Activated naive CD4-positive, alpha-beta T cell treated with anti-CD3 and anti-CD28 coated beads, Interleukin-2, amount 10 ng/mL, durations not matched to agents 7 days and 5 days (primary cell): ENCODE results near the gene PITPNC1.
"Not testable (repeated sequence)": the region's sequence is repeated elsewhere in the genome, so short reads cannot be mapped to it uniquely, and the experiment has no call there.

Experiments
- CTCF ChIA-PET: fragments of 350-600 bp; sonication (Branson Sonifier 250); formaldehyde crosslinking; loops from one replicate; lab custom pipeline; 2021; ENCODE audit warnings: antibody characterized with exemption; lab: Charles Lee
- DNase-seq: peaks from one replicate; pipeline ENCODE4 v3.0.0-alpha.2; 2020
- H3K27ac Mint-ChIP-seq: one replicate; pipeline ENCODE4 v1.8.0; 2021; ENCODE audit warnings: mild to moderate bottlenecking, moderate library complexity, mixed read lengths
- H3K27me3 Mint-ChIP-seq: one replicate; pipeline ENCODE4 v1.8.0; 2021; ENCODE audit warnings: mild to moderate bottlenecking, mixed read lengths
- H3K36me3 Mint-ChIP-seq: one replicate; pipeline ENCODE4 v1.8.0; 2021; ENCODE audit warnings: mixed read lengths
- H3K4me1 Mint-ChIP-seq: one replicate; pipeline ENCODE4 v1.8.0; 2021; ENCODE audit warnings: mixed read lengths
- H3K4me3 Mint-ChIP-seq: one replicate; pipeline ENCODE4 v1.8.0; 2021; ENCODE audit warnings: mild to moderate bottlenecking, moderate library complexity, mixed read lengths
- H3K9me3 Mint-ChIP-seq: one replicate; pipeline ENCODE4 v1.8.0; 2021; ENCODE audit warnings: mixed read lengths

PITPNC1 gene

DNA sequence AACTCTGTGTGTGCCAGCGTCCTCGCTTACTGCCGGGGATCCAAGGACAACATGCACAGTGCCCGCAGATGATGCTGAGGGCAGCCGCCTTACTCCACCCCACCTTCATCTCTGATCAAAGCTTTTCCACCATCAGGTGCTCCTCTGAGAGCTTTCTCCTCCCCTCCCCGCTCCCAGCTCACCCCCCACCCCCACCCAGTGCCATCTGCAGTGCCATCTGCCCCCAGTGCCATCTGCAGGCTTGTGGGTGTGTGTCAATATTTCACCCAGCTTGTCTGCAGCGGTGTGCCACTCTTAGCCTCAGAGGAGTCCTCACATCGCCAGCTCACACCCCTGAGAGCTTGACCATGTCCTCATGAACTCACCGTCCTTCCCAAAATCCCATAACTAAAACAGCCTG lies 242.5 kb downstream of the PITPNC1 start:
- DNase-seq: no peak
- peak overlapping the region; percentile 11 for H3K27ac Mint-ChIP-seq
- no peaks in the 10 kb centered on the region for H3K4me1 Mint-ChIP-seq
- CTCF ChIA-PET: no interaction called here
- no peaks in the 10 kb centered on the region for H3K36me3 Mint-ChIP-seq
- no peak overlapping the region for H3K4me3 Mint-ChIP-seq
- H3K27me3 Mint-ChIP-seq: no peaks in the 10 kb centered on the region
- no peaks in the 10 kb centered on the region for H3K9me3 Mint-ChIP-seq

GRCh38 chr17:67620088-67620487 lies 243.0 kb downstream of the PITPNC1 start:
- Mint-ChIP-seq H3K27me3 (no peaks in the 10 kb centered on the region), H3K9me3 (no peaks in the 10 kb centered on the region), H3K4me3 (no peak overlapping the region), H3K4me1 (no peaks in the 10 kb centered on the region), H3K36me3 (no peaks in the 10 kb centered on the region), H3K27ac (no peak overlapping the region)
- no peak for DNase-seq
- CTCF ChIA-PET: no interaction called here

GRCh38 chr17:67620636-67621035 lies 243.6 kb downstream of the PITPNC1 start:
- CTCF ChIA-PET: no interaction called here
- H3K27ac Mint-ChIP-seq: no peak overlapping the region

DNA sequence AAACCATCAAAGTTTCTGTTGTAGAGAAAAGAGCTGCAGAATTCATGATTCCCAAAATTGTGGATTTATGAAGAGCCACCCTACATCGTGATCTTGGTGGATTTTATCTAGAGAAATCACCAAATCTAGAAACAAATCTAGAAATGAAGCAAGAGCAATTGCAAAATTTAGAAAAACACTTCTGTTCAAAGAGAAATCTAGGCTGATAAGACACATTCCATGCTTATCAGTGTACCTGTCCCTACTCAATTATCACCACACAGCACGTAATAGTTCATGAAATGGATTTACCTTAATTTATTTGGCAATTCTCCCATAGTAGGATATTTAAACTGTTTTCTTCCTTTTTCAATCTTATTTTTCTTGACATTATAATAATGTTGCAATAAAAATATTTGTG lies 246.7 kb downstream of the PITPNC1 start:
- no peak for DNase-seq
- CTCF ChIA-PET: no interaction called here
- peaks cover 2% of the 10 kb centered on the region for H3K36me3 Mint-ChIP-seq
- no peaks in the 10 kb centered on the region for H3K4me1 Mint-ChIP-seq
- no peak overlapping the region for H3K4me3 Mint-ChIP-seq
- no peak overlapping the region for H3K27ac Mint-ChIP-seq
- H3K27me3 Mint-ChIP-seq: no peaks in the 10 kb centered on the region
- H3K9me3 Mint-ChIP-seq: no peaks in the 10 kb centered on the region

More at GRCh38 chr17:67620636-67621035, 243.6 kb downstream of the PITPNC1 start:
- Mint-ChIP-seq H3K4me3 (no peak overlapping the region), H3K36me3 (no peaks in the 10 kb centered on the region), H3K27me3 (no peaks in the 10 kb centered on the region), H3K4me1 (no peaks in the 10 kb centered on the region), H3K9me3 (no peaks in the 10 kb centered on the region)
- no peak for DNase-seq

GRCh38 chr17:67624886-67625656 lies 248.0 kb downstream of the PITPNC1 start:
- H3K27ac Mint-ChIP-seq: no peak overlapping the region
- H3K9me3 Mint-ChIP-seq: no peaks in the 10 kb centered on the region
- H3K27me3 Mint-ChIP-seq: no peaks in the 10 kb centered on the region
- H3K4me3 Mint-ChIP-seq: no peak overlapping the region
- DNase-seq: no peak
- H3K4me1 Mint-ChIP-seq: no peaks in the 10 kb centered on the region
- H3K36me3 Mint-ChIP-seq: peaks cover 2% of the 10 kb centered on the region
- CTCF ChIA-PET: interaction anchor here (0.6 kb wide), 1 partner anchor 226 kb away, joined by 3 read pairs; no protein-coding TSS in a partner anchor

- no peak for DNase-seq
- Mint-ChIP-seq H3K36me3 (peaks cover 2% of the 10 kb centered on the region), H3K27ac (no peak overlapping the region), H3K9me3 (no peaks in the 10 kb centered on the region), H3K4me3 (no peak overlapping the region), H3K27me3 (no peaks in the 10 kb centered on the region), H3K4me1 (no peaks in the 10 kb centered on the region)
- CTCF ChIA-PET: interaction anchor here (0.6 kb wide), 1 partner anchor 227 kb away, joined by 3 read pairs; no protein-coding TSS in a partner anchor
Measured at GRCh38 chr17:67625971-67626370, 248.9 kb downstream of the PITPNC1 start.

GRCh38 chr17:67628580-67629013 lies 251.5 kb downstream of the PITPNC1 start:
- no peaks in the 10 kb centered on the region for H3K9me3 Mint-ChIP-seq
- no peaks in the 10 kb centered on the region for H3K27me3 Mint-ChIP-seq
- DNase-seq: peak; percentile 23
- no peak overlapping the region for H3K4me3 Mint-ChIP-seq
- CTCF ChIA-PET: interaction anchor here (0.6 to 2.4 kb wide), 7 partner anchors 17 to 438 kb away, joined by 3 to 12 read pairs (median 3); no protein-coding TSS in a partner anchor
- H3K27ac Mint-ChIP-seq: no peak overlapping the region
- H3K4me1 Mint-ChIP-seq: no peaks in the 10 kb centered on the region
- H3K36me3 Mint-ChIP-seq: peaks cover 10% of the 10 kb centered on the region

GRCh38 chr17:67629971-67630320 lies 252.9 kb downstream of the PITPNC1 start:
- CTCF ChIA-PET: interaction anchor here (0.6 to 1.5 kb wide), 5 partner anchors 15 to 255 kb away, joined by 3 to 12 read pairs (median 4); no protein-coding TSS in a partner anchor
- no peaks in the 10 kb centered on the region for H3K27me3 Mint-ChIP-seq
- no peaks in the 10 kb centered on the region for H3K4me1 Mint-ChIP-seq
- H3K27ac Mint-ChIP-seq: no peak overlapping the region
- no peaks in the 10 kb centered on the region for H3K9me3 Mint-ChIP-seq
- peaks cover 10% of the 10 kb centered on the region for H3K36me3 Mint-ChIP-seq
- no peak overlapping the region for H3K4me3 Mint-ChIP-seq
- no peak for DNase-seq

DNA sequence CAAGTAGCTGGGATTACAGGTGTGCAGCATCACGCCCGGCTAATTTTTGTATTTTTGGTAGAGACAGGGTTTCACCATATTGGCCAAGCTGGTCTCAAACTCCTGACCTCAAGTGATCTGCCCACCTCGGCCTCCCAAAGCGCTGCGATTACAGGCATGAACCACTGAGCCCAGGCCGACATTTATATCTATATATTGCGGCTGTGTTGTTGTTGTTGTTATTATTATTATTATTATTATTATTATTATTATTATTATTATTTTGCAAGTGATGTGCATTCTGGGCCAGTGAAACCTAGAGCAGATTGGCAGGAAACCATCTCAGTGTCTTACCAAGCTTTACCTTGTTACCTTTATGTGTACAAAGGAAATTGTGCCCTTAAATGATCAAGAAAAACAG lies 253.8 kb downstream of the PITPNC1 start:
- not testable (repeated sequence) for H3K9me3 Mint-ChIP-seq, DNase-seq, H3K4me1 Mint-ChIP-seq, H3K4me3 Mint-ChIP-seq, H3K27me3 Mint-ChIP-seq, H3K27ac Mint-ChIP-seq
- CTCF ChIA-PET: interaction anchor here (1.2 kb wide), 1 partner anchor 255 kb away, joined by 11 read pairs; no protein-coding TSS in a partner anchor
- H3K36me3 Mint-ChIP-seq: peaks cover 10% of the 10 kb centered on the region

DNA sequence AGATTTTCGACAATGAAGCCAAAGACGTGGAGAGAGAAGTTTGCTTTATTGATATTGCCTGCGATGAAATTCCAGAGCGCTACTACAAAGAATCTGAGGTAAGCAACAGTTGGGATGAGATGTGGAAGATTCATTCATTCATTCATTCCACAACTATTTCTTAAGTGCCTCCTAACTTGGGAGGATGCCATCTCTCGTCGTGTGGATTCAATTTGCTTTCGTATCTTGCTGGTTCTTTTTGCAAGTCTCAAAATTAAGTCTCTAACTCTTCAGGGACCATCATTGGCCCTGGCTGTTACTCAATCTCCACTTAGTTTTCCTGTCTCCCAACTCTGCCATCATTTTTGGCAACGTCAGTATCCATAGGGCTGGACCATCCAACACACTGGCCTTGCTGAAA lies 255.1 kb downstream of the PITPNC1 start:
- H3K9me3 Mint-ChIP-seq: no peaks in the 10 kb centered on the region
- DNase-seq: no peak
- CTCF ChIA-PET: no interaction called here
- no peaks in the 10 kb centered on the region for H3K27me3 Mint-ChIP-seq
- no peak overlapping the region for H3K27ac Mint-ChIP-seq
- no peaks in the 10 kb centered on the region for H3K4me1 Mint-ChIP-seq
- peaks cover 12% of the 10 kb centered on the region for H3K36me3 Mint-ChIP-seq
- no peak overlapping the region for H3K4me3 Mint-ChIP-seq

DNA sequence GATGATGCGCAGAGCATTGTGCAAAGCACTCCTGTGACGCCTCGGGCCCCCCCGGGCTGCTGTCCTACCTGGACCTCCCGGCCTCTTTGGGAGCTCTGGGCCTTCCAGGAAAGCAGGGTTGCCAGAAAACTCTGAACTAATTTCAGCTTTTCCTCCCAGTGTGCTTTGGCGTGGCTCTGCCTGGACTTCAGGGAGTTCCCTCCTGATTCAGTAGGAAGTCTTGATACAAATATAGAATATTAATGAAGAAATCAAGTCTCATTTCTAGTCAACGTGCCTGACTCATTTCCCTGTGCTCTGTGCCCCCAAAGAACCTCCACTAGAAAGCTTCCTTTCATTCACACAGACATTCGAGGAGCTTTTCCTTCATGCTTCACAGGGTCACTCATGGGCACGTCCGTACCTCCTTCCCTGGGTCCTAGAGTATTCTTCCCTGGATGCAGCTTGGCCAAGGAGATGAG lies 256.7 kb downstream of the PITPNC1 start:
- DNase-seq: no peak
- Mint-ChIP-seq H3K36me3 (peaks cover 10% of the 10 kb centered on the region), H3K27ac (no peak overlapping the region), H3K4me1 (no peaks in the 10 kb centered on the region), H3K4me3 (no peak overlapping the region), H3K27me3 (no peaks in the 10 kb centered on the region), H3K9me3 (no peaks in the 10 kb centered on the region)
- CTCF ChIA-PET: interaction anchor here (0.7 kb wide), 2 partner anchors 257 to 411 kb away, joined by 3 to 4 read pairs; no protein-coding TSS in a partner anchor

DNA sequence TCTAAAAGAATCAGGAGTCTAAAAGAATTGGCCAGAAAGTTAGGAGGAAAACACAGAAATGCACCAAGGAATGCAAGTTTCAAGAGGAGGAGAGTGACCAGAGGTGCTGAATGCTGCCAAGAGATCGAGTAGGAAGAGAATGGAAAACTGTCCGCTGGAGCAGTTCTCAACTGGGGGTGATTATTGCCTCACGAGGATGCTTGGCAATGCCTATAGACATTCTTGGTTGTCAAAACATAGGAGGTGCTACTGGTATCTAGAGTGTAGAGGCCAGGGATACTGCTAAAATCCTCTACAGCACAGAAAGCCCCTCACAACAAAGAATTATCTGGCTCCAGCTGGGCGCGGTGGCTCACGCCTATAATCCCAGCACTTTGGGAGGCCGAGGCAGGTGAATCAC lies 258.6 kb downstream of the PITPNC1 start:
- no peaks in the 10 kb centered on the region for H3K4me1 Mint-ChIP-seq
- no peak overlapping the region for H3K27ac Mint-ChIP-seq
- H3K27me3 Mint-ChIP-seq: no peaks in the 10 kb centered on the region
- H3K36me3 Mint-ChIP-seq: peaks cover 10% of the 10 kb centered on the region
- H3K9me3 Mint-ChIP-seq: no peaks in the 10 kb centered on the region
- H3K4me3 Mint-ChIP-seq: no peak overlapping the region
- DNase-seq: no peak
- CTCF ChIA-PET: interaction anchor here (0.9 kb wide), 1 partner anchor 346 kb away, joined by 3 read pairs; no protein-coding TSS in a partner anchor

GRCh38 chr17:67636312-67636711 lies 259.2 kb downstream of the PITPNC1 start:
- no peak for DNase-seq

DNA sequence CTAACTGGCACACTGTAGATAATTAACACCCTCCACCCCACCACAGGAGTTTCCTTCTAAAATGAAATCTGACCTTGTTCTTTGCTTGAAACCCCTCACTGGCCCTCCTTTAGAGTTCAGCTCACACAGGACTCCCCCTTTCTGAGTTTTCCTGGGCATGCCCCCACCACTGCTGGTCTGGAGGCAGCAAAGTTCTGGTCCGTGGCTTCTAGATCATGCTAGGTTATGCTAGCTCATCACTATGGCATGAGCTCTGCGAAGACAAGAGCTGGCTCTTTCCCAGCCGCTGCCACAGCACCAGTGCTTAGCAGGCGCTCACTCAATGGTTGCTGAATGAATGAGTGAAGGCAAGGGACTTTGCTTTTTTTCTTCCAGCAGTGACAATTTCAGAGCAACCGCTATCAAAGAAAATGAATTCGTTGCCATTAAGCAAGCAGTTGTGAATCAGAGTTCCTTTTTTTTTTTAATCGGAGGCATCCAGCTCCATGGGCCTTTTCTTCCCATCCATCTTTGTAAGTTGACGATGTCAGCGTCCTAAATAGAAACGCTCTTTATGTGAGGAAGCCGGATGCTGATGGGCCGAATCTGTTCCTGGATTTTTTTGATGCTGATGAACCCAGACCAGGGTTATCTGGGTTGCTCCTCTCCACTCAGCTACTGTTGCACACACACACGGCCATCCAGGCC lies 259.9 kb downstream of the PITPNC1 start:
- no peaks in the 10 kb centered on the region for H3K9me3 Mint-ChIP-seq
- DNase-seq: no peak
- H3K4me3 Mint-ChIP-seq: no peak overlapping the region
- H3K27me3 Mint-ChIP-seq: no peaks in the 10 kb centered on the region
- H3K27ac Mint-ChIP-seq: no peak overlapping the region
- H3K36me3 Mint-ChIP-seq: peaks cover 8% of the 10 kb centered on the region
- CTCF ChIA-PET: interaction anchor here (1.2 kb wide), 1 partner anchor 258 kb away, joined by 4 read pairs; no protein-coding TSS in a partner anchor
- no peaks in the 10 kb centered on the region for H3K4me1 Mint-ChIP-seq

More at GRCh38 chr17:67636312-67636711, 259.2 kb downstream of the PITPNC1 start:
- Mint-ChIP-seq H3K27me3 (no peaks in the 10 kb centered on the region), H3K9me3 (no peaks in the 10 kb centered on the region), H3K4me1 (no peaks in the 10 kb centered on the region), H3K36me3 (peaks cover 10% of the 10 kb centered on the region), H3K27ac (no peak overlapping the region), H3K4me3 (no peak overlapping the region)
- CTCF ChIA-PET: interaction anchor here (0.9 kb wide), 1 partner anchor 346 kb away, joined by 3 read pairs; no protein-coding TSS in a partner anchor
